Astrocyte (in vitro differentiated cells and primary cell): ENCODE measurements around the gene HEMK1.

ENCODE experiments used
- EZH2 ChIP-seq: IDR thresholded peaks from 2 replicates; pipeline ENCODE4 v1.6.1; 2012; ENCODE audit warnings: mild to moderate bottlenecking, low read length, inconsistent platforms; ENCODE audit not compliant: insufficient read depth
- TF ChIP-seq, protein P1 (sequence below): IDR thresholded peaks from 2 replicates; pipeline ENCODE4 v1.5.1; 2011; ENCODE audit warnings: low read depth, mild to moderate bottlenecking, inconsistent platforms, low read length, moderate library complexity; ENCODE audit not compliant: insufficient read depth

DNA sequence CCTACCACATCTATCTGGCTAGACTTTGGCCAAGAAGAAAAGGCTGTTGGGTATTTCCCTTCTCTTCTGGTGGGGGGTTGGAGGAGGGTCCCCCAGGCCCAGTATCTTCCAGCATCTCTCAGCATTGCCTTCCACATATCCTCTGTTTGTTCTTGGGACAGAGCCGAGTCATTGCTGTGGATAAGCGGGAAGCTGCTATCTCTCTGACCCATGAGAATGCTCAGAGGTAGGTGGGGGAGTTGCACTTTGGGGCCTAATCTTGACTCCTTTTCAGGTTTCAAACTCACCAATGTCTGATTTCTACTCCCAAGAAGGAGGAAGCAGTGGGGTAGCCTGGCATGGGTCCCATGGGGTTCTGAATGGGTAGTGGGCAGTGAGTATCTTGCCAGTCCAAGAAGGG lies 8.0 kb downstream of the HEMK1 start:
- TF ChIP-seq, protein P1, sequence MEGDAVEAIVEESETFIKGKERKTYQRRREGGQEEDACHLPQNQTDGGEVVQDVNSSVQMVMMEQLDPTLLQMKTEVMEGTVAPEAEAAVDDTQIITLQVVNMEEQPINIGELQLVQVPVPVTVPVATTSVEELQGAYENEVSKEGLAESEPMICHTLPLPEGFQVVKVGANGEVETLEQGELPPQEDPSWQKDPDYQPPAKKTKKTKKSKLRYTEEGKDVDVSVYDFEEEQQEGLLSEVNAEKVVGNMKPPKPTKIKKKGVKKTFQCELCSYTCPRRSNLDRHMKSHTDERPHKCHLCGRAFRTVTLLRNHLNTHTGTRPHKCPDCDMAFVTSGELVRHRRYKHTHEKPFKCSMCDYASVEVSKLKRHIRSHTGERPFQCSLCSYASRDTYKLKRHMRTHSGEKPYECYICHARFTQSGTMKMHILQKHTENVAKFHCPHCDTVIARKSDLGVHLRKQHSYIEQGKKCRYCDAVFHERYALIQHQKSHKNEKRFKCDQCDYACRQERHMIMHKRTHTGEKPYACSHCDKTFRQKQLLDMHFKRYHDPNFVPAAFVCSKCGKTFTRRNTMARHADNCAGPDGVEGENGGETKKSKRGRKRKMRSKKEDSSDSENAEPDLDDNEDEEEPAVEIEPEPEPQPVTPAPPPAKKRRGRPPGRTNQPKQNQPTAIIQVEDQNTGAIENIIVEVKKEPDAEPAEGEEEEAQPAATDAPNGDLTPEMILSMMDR = no peak
- no peak for TF ChIP-seq EZH2
